Activated T-cell treated with anti-CD3 and anti-CD28 coated beads, Interleukin-2, amount 50 U/mL, for 1 hour (primary cell): ENCODE results near the gene GOPC.
"Not testable (repeated sequence)": the region's sequence is repeated elsewhere in the genome, so short reads cannot be mapped to it uniquely, and the experiment has no call there.

Experiments used
- DNase-seq: peaks from one replicate; pipeline ENCODE4 v3.0.0-alpha.2; 2020

GOPC gene

DNA sequence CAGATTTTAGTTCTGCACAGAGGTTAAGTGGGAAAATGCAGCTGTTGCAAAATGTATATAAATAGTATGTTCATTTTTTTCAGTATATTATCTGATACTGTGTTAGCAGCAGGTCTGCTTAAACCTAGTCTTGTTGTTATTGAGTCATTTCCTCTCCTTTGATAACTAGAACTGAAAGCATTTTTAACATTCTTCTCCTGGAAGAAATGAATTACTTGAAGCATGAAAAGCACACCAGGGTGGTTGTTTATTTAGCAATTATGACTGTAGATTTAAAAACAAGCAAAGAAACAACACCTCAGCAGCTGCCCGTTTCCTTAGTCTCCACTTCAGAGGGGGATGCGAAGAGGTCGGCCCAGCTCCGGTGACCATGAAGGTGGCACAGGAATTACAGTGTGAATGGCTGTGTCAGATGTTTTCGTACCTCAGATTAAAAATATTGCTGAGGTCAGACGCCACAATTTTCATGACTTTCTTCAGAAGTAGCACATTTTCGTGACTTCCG lies 53.5 kb downstream of the GOPC start:
- peak; percentile 41 for DNase-seq

DNA sequence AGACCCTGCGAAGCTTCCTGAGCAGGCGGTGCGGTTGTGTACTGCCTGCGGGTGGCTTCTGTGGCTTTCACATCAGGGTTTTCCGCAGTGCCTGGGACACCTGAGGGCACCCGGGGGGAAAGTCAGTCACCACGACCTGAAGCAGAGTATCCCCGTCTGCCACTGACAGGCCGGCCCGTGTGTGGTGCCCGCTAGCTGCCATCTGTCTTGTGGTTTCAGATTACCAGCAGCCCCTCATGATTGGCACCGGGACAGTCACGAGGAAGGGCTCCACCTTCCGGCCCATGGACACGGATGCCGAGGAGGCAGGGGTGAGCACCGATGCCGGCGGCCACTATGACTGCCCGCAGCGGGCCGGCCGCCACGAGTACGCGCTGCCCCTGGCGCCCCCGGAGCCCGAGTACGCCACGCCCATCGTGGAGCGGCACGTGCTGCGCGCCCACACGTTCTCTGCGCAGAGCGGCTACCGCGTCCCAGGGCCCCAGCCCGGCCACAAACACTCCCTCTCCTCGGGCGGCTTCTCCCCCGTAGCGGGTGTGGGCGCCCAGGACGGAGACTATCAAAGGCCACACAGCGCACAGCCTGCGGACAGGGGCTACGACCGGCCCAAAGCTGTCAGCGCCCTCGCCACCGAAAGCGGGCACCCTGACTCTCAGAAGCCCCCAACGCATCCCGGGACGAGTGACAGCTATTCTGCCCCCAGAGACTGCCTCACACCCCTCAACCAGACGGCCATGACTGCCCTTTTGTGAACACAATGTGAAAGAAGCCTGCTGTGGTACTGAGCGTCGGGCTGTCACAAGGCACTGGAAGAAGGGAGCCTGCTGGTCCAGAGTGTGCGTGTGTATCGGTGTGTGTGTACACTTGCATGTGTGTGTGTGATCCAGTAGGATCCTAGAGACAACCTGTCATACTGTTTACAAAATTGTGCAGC lies 54.4 kb downstream of the GOPC start:
- DNase-seq: peak; percentile 55

DNA sequence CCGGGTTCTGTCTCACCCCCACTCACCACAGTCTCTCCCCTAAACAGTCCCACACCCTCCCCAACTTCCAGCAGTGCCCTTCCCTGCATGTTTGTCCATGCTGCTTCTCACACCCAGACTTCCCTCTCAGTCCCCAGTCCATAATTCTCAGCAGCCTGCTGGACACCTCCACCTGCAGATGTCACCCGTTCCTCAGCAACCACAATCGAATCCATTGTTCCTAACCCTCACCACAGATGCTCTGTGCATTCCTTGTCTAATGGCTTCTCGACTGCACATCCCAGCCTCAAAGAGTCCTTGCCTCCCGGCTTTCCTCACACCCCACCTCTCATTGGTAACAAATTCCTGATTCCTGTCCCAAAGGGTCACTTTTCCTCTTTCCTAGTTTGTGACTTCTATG lies 55.6 kb downstream of the GOPC start:
- DNase-seq: no peak

DNA sequence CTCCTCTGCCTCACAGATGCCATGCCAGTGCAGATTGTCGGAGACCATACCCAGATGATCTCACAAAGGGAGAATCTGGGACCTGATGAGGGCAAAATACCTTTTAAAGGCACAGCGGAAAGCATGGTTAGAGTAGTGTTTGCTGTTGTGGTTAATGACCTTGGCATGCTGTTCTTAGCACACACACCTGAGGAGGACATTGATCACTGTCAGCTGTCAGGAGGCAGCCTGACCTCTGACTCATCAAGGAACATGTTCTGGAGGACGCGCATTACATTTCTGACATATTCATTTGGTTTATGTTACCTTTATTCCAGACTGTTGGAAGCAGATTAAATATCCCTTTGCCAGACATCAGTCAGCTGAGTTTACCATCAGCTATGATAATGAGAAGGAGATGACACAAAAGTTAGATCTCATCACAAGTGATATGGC lies 57.1 kb downstream of the GOPC start:
- DNase-seq: no peak

DNA sequence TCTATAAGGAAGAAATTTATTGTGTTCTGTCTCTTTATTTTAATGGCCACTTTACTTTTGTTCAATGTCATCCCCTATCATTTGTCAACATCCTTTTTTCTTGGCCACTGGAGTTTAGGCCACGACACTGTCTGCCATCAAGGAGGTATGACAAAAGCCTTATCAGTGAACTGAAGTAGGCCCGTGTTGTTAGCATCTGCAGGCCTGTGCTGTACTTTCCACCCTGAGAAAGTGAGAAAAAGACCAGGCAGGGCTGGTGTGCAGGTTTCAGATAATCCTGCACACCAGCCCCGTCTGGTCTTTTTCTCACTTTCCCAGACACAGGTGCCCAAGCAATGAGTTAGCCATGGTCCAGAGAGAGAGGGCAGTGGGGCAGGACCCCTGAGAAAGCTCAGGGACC lies 57.6 kb downstream of the GOPC start:
- DNase-seq: no peak

- DNase-seq: no peak
Observed at GRCh38 chr6:117542493-117542892, 59.8 kb downstream of the GOPC start.

- no peak for DNase-seq
Observed at GRCh38 chr6:117540670-117541069, 61.6 kb downstream of the GOPC start.

DNA sequence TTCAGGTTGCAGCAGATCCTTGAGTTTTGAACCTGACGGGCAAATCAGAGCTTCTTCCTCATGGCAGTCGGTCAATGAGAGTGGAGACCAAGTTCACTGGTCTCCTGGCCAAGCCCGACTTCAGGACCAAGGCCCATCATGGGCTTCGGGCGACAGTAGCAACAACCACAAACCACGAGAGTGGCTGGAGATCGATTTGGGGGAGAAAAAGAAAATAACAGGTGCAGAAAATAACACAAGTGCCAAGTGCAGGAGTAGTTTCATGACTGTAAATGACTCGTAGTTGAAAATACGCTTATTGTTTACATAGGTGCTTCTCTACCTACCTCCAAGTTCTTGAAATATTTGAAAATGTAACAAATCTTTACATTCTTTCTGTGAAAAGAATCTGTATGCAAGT lies 63.7 kb downstream of the GOPC start:
- DNase-seq: no peak

GRCh38 chr6:117536317-117536716 lies 66.0 kb downstream of the GOPC start:
- no peak for DNase-seq

- no peak for DNase-seq
Observed at GRCh38 chr6:117534974-117535373, 67.3 kb downstream of the GOPC start.

GRCh38 chr6:117533775-117534174 lies 68.5 kb downstream of the GOPC start:
- DNase-seq: no peak

- no peak for DNase-seq
Observed at GRCh38 chr6:117531809-117532725, 70.2 kb downstream of the GOPC start.

DNA sequence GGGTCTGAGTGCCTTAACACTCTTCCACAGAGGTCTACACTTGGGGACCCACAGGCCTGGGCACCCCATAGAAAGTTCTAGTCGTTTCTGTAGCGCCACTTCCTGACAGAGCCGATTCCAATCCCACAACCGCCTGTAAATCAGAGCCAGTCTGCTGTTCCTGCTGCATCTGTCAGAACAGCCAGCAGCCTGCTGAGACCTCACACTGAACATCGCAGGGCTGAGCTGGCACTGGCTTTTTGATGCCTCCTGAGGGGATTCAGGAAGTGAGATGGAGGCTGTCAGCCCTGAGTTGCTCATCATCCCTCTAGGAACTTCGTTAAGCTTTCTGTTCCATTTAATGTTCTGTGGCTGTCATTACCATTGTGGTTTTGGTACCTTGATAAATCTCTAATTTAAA lies 71.0 kb downstream of the GOPC start:
- DNase-seq: no peak

- no peak for DNase-seq
Observed at GRCh38 chr6:117530467-117531242, 71.7 kb downstream of the GOPC start.

GRCh38 chr6:117525607-117526006 lies 76.7 kb downstream of the GOPC start:
- no peak for DNase-seq

DNA sequence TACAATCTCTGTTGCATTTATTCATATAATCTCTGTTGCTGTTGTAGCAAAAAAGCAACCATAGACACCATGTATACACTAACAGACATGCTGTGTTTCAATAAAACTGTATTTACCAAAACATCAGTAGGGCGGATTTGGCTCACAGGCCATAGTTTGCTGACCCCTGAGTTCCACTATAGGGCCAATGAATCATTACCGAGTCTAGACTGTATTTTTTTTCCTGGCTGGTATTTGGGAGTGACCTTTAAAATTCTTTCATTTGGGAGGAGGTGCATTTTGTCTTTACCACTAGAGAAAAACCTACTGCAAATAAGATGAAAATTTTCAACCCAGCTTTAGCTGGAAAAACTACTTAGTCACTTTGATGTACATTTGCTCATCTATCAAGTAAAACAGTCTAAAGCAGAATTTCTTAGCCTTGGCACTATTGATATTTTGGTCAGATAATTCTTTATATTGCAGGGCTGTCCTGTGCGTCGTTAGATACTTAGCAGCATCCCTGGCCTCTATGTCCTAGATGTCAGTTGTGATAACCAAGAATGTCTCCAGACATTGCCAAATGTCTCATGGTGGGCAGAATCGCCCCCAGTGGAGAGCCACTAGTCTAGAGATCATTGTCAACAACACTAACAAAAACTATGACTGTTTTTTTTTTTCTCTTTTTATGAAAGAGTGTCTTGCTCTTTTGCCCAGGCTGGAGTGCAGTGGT lies 80.4 kb downstream of the GOPC start:
- DNase-seq: no peak

- no peak for DNase-seq
Observed at GRCh38 chr6:117520603-117521395, 81.5 kb downstream of the GOPC start.

DNA sequence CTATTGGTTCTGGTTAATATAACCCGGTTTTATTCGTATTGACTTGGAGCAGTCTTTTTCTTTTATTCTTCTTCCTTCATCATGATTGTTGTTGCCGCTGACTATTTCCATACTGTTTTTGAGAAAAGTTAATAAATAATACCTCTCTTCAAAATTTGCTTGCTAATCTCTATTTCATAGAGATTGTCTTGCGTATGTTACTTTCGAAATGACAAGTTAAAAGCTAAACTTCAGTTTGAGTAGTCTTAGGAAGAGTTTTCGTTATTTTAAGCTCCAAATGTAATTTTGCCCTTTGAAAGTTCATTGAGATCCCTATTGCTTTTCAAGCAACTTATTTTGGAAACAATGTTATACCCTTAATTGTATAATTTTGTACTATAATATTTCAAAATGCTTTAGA lies 83.4 kb downstream of the GOPC start:
- DNase-seq: no peak

DNA sequence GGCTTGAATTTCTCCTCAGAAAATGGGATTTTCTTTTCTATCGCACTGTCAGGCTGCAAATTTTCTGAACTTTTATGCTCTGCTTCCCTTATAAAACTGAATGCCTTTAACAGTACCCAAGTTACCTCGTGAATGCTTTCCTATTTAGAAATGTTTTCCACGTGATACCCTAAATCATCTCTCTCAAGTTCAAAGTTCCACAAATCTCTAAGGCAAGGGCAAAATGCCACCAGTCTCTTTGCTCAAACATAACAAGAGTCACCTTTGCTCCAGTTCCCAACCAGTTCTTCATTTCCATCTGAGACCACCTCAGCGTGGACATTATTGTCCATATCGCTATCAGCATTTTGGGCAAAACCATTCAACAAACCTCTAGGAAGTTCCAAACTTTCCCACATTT lies 84.3 kb downstream of the GOPC start:
- not testable (repeated sequence) for DNase-seq

DNA sequence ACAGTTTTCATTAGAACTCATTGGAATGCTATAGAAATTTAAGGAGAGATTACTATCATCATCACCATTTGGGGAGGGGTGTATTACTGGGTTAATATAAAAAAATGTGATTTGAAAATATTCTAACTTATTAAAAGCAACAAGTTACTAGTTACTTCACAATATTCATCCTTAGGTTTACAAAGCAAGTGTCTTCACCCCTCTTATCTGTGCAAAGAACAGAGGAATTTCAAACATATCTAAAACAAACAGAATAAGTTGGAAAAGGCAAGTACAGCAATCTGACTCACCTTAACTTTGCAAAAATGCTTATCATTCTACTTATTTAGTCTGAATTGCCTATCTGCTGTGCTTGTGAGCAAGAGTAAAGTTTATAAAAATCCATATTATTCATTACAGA lies 87.0 kb downstream of the GOPC start:
- DNase-seq: no peak

GRCh38 chr6:117514655-117515054 lies 87.7 kb downstream of the GOPC start:
- no peak for DNase-seq
